Activated CD4-positive, CD25-positive, alpha-beta regulatory T cell (primary cell): ENCODE data around the gene METTL16.
"Not testable (repeated sequence)": the region's sequence is repeated elsewhere in the genome, so short reads cannot be mapped to it uniquely, and the experiment has no call there.

ENCODE experiments used
- DNase-seq, 4 experiments: peaks; one replicate each; lab custom pipeline; 2025; lab: John Stamatoyannopoulos, UW

The METTL16 gene

GRCh38 chr17:2450016-2450650 lies 61.6 kb downstream of the METTL16 start:
- no peak for DNase-seq

- no peak for DNase-seq
Observed at GRCh38 chr17:2449486-2449885, 62.2 kb downstream of the METTL16 start.

- not testable (repeated sequence) for DNase-seq
Observed at GRCh38 chr17:2447479-2447878, 64.2 kb downstream of the METTL16 start.

GRCh38 chr17:2445638-2446037 lies 66.0 kb downstream of the METTL16 start:
- no peak for DNase-seq

- no peak for DNase-seq
Observed at GRCh38 chr17:2444382-2444781, 67.3 kb downstream of the METTL16 start.

- DNase-seq: no peak
Observed at GRCh38 chr17:2442166-2442565, 69.5 kb downstream of the METTL16 start.

GRCh38 chr17:2440930-2441329 lies 70.8 kb downstream of the METTL16 start:
- DNase-seq: no peak

- DNase-seq: not testable (repeated sequence)
Observed at GRCh38 chr17:2439997-2440396, 71.7 kb downstream of the METTL16 start.

GRCh38 chr17:2438823-2439222 lies 72.9 kb downstream of the METTL16 start:
- DNase-seq: no peak

- no peak for DNase-seq
Observed at GRCh38 chr17:2436316-2436905, 75.3 kb downstream of the METTL16 start.

- no peak for DNase-seq
Observed at GRCh38 chr17:2435862-2436261, 75.8 kb downstream of the METTL16 start.

GRCh38 chr17:2435181-2435741 lies 76.4 kb downstream of the METTL16 start:
- no peak for DNase-seq

- DNase-seq: no peak
Observed at GRCh38 chr17:2433696-2434095, 78.0 kb downstream of the METTL16 start.

- DNase-seq: no peak
Observed at GRCh38 chr17:2427910-2428309, 83.8 kb downstream of the METTL16 start.

GRCh38 chr17:2427215-2427614 lies 84.5 kb downstream of the METTL16 start:
- DNase-seq: no peak

GRCh38 chr17:2423271-2423670 lies 88.4 kb downstream of the METTL16 start:
- DNase-seq: no peak

GRCh38 chr17:2421315-2422147 lies 90.2 kb downstream of the METTL16 start:
- DNase-seq: no peak

GRCh38 chr17:2420176-2420575 lies 91.5 kb downstream of the METTL16 start:
- DNase-seq: no peak

- no peak for DNase-seq
Observed at GRCh38 chr17:2419486-2419885, 92.2 kb downstream of the METTL16 start.

- DNase-seq: no peak
Observed at GRCh38 chr17:2418572-2418971, 93.1 kb downstream of the METTL16 start.

GRCh38 chr17:2416010-2416734 lies 95.5 kb downstream of the METTL16 start:
- peak; percentile 51 to 87 (median 72) for DNase-seq

GRCh38 chr17:2415081-2415480 lies 96.6 kb downstream of the METTL16 start:
- no peak for DNase-seq
